GM18526 (cell line): Measurements from ENCODE around the gene NUB1.

Source experiments
- POLR2A ChIP-seq: IDR thresholded peaks from 3 replicates; pipeline ENCODE4 v1.6.1; 2011; ENCODE audit not compliant: insufficient read length; ENCODE audit errors: extremely low read depth

Gene NUB1

DNA sequence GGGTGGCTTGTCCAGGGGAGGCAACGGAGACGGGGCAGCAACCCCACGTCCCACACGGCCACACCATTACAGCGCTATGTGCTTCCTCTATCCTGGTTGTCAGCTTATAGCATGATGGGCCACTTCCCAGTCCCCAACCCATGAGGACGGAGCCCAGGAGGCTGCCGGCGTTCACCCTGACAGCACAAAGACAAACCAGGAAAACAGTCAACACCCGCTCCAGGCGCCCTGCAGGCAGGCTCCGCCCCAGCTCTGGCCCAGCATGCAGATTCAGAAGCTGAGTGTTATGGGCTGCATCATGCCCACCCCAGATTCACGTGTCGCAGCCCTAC lies 53.4 kb downstream of the NUB1 start:
- no peak for TF ChIP-seq POLR2A

DNA sequence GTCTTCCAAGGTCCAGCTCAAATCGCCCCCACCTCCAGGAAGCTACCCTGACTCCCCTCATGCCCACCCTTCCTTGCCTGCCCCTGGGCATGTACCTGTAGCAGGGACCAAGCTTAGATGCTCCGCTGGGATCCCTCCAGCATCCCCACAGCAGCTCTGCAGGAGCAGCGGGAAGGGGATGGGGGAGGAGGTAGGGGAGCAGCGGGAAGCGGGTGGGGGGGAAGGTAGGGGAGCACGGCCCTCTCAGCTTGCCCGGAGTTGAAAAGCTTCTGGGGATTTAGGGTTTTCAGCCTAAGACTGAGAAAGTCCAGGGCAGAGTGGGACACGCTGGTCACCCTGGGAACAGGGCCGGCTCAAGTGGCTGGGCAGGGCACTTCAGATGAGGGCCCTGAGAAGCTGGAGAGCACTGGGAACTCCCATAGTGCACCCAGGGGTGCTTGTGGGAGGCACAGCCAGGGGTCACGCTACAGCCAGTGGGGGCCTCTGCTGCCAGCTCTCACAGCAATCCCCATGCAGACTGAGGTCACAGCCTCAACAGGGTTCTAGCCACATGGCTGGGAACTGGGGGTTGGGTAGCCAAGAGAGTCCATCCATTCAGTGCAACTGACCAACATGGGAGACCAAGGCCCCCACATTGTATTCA lies 54.8 kb downstream of the NUB1 start:
- TF ChIP-seq POLR2A = no peak

DNA sequence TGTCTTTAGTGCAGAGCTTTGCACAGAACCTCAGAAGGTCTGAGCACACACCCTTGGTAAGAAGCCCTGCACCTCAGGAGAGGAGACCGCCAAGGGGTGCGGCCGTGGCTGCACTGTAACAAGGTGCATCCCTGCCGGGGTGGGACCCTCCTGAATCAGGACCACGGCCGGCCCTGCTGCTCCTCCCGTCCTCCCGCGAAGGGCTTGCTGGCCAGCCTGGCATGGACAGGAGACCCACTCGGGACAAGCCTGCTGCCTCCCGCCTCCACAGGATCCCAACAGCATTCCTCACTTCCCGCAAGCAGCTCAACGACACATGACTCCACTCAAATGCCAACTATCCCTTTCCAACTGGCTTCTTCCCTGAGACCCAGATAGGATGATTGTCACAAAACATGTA lies 55.4 kb downstream of the NUB1 start:
- no peak for TF ChIP-seq POLR2A

DNA sequence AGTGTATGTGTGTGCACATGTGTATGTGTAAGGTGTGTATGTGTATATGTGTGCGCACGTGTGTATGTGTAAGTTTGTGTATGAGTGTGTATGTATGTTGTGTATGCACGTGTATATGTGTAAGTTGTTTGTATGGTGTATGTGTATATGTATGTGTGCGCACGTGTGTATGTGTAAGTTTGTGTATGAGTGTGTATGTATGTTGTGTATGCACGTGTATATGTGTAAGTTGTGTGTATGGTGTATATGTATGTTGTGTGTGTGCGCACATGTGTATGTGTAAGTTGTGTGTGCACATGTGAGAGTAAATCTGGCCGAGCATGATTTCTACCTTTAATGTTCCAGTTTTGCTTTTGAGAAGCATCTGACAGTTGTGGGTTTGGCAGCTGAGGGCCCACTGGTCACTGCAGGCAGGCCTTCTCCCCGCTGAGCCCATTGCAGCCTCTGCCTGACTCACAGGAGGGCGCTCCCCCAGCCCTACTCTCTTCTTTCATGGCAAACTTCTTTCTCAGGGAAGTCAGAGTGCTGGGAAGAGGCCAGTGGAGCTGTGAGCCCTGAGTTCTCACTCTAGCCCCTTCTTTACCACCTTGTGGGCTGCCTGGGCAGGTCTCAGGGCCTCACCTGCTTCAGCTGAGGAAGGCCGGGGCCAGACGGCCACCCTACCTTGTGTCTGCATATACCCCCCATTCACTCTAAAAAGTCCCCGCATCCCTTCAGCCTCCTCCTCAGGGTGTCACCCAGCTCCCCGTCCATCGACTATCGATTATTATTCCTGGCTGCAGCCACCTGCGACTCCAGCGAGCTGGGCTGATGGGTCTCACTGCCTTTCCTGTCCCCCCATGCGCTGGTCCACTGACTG lies 57.1 kb downstream of the NUB1 start:
- no peak for TF ChIP-seq POLR2A

DNA sequence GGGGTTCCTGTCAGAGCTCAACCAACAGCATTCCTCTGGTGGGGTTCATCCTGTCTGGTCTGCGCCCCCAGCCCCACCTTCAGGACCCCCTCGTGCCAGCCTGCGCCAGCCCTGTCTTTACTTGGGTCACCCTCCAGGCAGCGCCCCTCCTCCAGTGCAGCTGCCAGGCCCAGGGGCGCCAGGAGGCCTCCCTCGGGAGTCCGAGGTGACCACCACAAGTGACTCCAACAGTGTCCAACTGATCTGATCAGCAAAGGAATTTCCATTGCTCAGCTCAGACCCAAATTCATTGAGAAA lies 57.6 kb downstream of the NUB1 start:
- no peak for TF ChIP-seq POLR2A

DNA sequence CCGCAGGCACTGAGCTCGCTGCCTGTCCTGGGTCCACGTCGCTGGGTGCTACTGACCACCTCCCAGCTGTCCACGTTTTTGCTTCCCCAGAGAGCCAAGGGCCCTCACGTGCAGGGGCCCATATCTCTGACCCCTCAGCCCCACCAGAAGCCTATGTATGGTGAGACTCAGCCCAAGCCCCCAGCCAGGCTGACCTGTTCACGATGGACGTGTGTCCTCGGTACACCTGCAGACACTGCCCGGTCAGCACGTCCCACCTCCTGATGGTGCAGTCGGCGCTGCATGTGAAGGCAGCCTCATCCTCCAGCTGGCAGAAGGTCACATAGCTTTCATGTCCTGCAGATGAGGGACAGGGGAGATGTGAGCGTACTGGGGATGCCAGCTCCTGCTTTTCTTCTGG lies 58.3 kb downstream of the NUB1 start:
- no peak for TF ChIP-seq POLR2A

DNA sequence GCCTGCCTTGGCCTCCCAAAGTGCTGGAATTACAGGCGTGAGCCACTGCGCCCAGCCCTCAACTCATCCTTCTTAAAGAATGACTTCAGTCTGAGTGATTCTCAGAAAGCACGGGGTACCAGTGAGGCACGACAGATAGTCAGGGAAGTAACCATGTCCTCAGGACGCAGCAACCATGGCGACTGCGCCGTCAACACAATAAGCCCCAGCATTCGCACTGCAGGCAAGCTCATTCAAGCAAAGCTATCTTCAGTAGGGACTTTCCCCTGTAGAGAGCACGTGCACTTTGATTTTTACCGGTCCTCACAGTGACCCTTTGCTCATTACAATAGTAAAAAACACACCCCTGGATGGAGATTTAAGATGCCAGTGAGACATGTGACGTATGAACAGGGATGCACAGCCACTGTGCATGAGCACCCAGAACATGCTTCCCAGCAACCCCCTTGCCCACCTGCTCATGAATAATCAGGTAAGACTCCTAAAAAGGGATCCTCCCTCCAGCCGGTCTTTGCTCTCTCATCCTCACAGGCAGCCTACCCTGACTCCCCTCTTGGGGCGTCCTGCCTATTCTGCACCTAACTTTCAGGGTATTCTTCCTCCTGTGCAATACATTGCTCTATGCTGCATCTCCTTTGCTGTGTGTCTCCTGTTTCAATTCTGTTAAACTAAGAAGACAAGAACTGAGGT lies 59.2 kb downstream of the NUB1 start:
- no peak for TF ChIP-seq POLR2A

DNA sequence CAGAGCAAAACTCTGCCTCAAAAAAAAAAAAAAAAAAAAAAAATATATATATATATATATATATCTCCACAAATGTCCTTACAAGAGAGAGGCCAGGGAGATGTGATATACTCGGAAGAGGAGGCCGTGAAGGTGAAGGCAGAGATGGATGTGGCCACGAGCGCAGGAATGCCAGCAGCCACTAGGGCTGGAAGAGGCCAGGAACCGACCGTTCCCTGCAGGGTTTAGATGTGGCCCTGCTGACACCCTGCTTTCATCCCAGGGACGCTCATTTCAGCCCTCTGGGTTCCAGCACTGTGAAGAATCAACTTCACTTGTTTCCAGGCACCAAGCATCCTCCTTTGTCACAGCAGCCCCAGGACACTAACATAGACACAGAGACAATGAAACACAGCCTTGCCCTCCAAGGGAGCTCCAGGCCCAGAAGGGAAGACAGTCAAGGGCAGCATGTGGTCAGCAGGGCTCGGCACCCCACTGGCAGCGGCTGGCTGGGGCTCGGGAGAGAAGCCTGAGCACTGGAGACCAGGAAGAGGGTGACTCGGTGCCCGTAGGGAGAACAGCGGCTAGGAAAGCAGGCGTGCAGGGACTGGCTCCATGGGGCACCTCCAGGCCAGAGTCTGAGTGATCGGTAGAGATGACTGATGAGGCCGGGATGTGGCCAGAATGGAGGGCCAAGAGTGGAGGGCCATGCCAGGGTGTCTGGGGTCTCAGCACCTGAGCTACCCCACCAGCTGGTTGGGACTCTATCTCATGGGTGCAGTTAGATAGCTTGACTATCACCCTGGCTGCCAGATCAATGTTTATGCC lies 60.6 kb downstream of the NUB1 start:
- TF ChIP-seq POLR2A = no peak

DNA sequence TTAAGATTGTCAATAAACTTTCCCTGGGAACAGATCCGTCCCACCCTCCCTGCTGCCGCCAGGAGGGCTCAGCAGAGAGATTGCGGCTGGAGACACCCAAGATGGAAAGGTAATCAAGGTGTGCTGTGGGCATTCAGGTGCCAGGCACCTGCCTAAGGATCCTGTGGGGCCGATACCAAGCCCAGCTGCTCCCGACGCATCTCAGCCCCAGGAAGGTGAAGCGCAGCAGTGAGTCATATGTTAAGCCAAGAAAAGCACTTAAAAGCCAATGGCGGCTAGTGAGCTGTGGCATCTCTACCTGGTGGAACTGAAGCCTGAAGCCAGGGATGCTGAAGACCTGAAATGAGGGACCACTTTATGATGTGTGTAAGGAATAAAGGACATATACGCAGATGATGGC lies 62.2 kb downstream of the NUB1 start:
- no peak for TF ChIP-seq POLR2A

DNA sequence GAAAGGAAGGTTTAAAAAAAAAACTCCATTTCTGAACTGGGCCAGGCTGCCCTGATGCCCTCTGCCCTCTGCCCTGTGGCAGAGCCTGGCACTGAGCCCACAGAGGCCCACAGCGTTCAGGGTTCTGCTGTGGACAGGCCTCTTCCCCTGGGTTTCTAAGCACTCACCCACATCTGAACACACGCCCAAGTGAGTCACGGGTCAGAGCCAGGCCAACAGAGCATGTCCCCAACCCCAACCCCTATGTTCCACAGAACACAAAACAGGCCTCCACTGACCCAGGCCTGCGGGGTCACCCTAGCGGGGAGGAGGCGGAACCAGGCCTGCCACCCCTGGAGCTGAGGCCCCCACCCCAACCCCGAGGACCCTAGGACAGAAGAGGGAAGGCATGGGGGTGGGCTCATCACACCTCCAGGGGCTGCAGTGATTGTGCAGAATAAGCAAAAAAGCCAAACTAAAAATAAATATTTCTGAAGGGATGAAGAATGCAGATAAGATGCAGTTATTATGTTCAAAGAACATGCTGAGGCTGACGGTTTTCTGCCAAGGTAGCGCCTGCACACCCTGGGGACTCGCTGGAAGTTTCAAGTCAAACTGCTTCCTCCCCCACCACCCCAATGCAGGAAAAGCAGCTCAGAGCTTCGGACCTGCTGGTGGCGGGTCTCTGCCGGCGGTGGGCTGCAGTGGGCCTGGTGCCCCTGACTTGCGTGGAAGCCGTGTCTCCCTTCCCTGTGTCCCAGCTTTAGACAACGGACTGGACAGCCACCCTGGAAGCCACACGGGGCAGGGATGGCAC lies 62.8 kb downstream of the NUB1 start:
- TF ChIP-seq POLR2A = no peak

DNA sequence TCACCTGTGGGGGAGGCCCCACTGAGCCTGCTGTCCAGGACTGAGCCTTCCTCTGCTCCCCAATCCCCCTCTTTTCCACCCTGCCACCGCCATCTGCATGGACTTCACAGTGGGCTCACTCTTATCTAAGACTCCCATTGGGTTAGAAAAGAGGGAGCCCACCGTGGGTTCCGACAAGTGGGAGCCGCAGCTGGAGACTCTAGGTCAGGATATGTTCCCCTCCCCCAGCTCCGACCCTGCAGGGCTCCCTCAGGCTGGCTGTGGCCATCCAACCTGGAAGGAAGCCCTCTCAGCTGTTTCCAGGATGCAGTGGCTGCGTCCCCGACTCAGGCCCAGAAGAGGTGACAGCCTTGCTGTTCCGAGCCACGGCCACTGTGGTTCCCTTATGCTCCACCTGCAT lies 63.4 kb downstream of the NUB1 start:
- TF ChIP-seq POLR2A = no peak

DNA sequence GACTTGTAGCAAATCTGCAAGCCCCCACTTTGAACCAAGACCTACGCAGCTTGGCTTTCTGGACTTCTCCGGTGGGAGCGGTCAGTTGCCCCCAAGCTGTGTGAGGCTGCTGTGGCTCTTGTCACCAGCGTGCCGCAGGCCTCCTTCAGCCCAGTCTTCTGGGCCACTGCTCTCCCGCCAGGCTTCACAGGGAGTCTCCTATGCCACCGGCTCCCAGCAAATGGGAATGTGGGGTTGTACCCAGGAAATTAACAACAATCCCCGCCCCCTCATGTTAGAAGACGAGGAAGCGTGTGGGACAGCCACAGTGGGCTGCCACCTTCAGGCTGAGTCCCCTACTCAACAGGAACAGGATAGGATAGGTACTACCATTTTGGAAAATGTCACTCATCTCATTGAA lies 64.0 kb downstream of the NUB1 start:
- TF ChIP-seq POLR2A = no peak

DNA sequence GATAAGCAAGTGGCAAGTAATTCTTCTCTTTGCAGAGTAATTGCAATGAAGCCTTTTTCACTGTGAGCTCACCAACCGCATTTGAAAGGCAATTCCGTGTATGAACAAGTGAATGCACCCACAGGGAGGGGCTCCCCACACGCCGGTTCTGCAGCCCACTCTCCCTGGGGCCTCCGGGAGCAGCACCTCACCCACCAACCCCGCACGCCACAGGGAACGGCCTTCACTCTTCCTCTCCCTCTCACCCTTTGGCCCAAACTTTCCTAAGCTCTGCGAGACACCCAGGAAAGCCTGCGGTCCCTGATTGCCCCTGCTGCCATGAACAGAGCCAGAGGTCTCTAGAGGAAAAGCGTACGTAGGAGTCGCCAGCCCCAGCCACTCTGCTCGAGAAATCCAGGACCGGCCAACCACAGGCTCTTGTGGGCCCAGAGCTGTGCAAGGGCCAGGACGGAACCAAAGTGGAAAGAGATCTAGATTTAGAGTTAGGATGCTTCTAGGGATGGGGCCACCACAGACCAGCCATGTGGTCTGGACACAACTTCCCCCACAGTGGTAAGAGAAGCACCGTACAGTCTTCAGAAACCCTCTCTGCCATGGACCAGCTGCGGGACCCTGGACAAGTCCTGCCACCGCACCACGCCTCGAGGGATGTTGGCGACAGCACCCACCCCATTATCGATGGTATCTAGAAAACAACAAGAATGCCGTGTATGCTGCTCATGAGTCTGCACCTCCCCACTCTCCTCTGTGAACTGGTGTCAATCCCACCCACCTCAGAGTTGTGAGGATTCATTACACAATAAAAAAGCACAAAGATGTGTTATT lies 64.7 kb downstream of the NUB1 start:
- TF ChIP-seq POLR2A = no peak
